ENCODE data around the gene TET3. TPM values are rescaled to one million over a fixed set of nuclear protein-coding genes. Genes with fewer than 3 reads are reported as not detected.
A peak's percentile ranks its signal among the peaks of the same experiment; 100 is the strongest.

TET3 gene
- total RNA-seq, 1 experiment from 2014 or later: 19.1 TPM

- no peaks in the 10 kb centered on the region for H3K27me3 ChIP-seq (ENCODE audit: insufficient read depth, low read depth)
- no peaks in the 10 kb centered on the region for H3K9me3 ChIP-seq (ENCODE audit: insufficient read depth, low read depth)
- H3K27ac ChIP-seq: no peak overlapping the region
- H3K79me2 ChIP-seq (ENCODE audit: low read depth): peaks cover 84% of the 10 kb centered on the region
- no peak overlapping the region for H3K4me2 ChIP-seq
- no peak for DNase-seq
- TF ChIP-seq CTCF (conservative IDR thresholded peaks at IDR 0.05): no peak
- TF ChIP-seq EZH2 (IDR thresholded peaks at IDR 0.05; ENCODE audit: low read depth): no peak
- H2AFZ ChIP-seq: no peak overlapping the region
- intact Hi-C loops (cut with micrococcal nuclease; ENCODE audit: unreplicated experiment): no loop called here
- H4K20me1 ChIP-seq (ENCODE audit: insufficient read depth): peaks cover 56% of the 10 kb centered on the region
- POLR2A ChIA-PET (ENCODE audit: unreplicated experiment): interaction anchor here (0.9 kb wide), 1 partner anchor 254 kb away, joined by 7 read pairs; no protein-coding TSS in a partner anchor
- H3K36me3 ChIP-seq (ENCODE audit: low read depth): no peaks in the 10 kb centered on the region
- no peak overlapping the region for H3K4me3 ChIP-seq
- H3F3A ChIP-seq (ENCODE audit: insufficient read depth, low read depth): peaks cover 6% of the 10 kb centered on the region; the same call in 1 of the 2 replicates
- CTCF ChIA-PET: no interaction called here
- BruUV-seq (replicated peaks): no TSS peak
- no peaks in the 10 kb centered on the region for H3K9me2 ChIP-seq (ENCODE audit: insufficient read depth)
- H3K4me1 ChIP-seq (replicated peaks; ENCODE audit: insufficient read depth): peaks cover 17% of the 10 kb centered on the region
These were observed 14.2 kb downstream of the TET3 start for GRCh38 chr2:73998933-73999332.

- Histone ChIP-seq H2AFZ (no peak overlapping the region), H3K79me2 (ENCODE audit: low read depth) (peaks cover 73% of the 10 kb centered on the region), H4K20me1 (ENCODE audit: insufficient read depth) (peaks cover 56% of the 10 kb centered on the region), H3K9me2 (ENCODE audit: insufficient read depth) (no peaks in the 10 kb centered on the region), H3K27ac (0 out of 2 replicates have a peak overlapping the region, but pooled peaks have one; percentile 13), H3K4me2 (peak overlapping the region; percentile 25; the same call in 1 of the 2 replicates), H3K4me3 (no peak overlapping the region), H3K36me3 (ENCODE audit: low read depth) (no peaks in the 10 kb centered on the region), H3F3A (ENCODE audit: insufficient read depth, low read depth) (peaks cover 6% of the 10 kb centered on the region; the same call in 1 of the 2 replicates), H3K27me3 (ENCODE audit: insufficient read depth, low read depth) (no peaks in the 10 kb centered on the region), H3K9me3 (ENCODE audit: insufficient read depth, low read depth) (no peaks in the 10 kb centered on the region), H3K4me1 (replicated peaks; ENCODE audit: insufficient read depth) (peaks cover 13% of the 10 kb centered on the region)
- TF ChIP-seq EZH2 (IDR thresholded peaks at IDR 0.05; ENCODE audit: low read depth) (no peak), CTCF (conservative IDR thresholded peaks at IDR 0.05) (no peak)
- intact Hi-C loops (cut with micrococcal nuclease; ENCODE audit: unreplicated experiment): no loop called here
- BruUV-seq (replicated peaks): no TSS peak
- CTCF ChIA-PET: no interaction called here
- DNase-seq: no peak
- POLR2A ChIA-PET (ENCODE audit: unreplicated experiment): no interaction called here
These were observed 15.3 kb downstream of the TET3 start for GRCh38 chr2:73999881-74000597.

- CTCF ChIA-PET: no interaction called here
- peaks cover 13% of the 10 kb centered on the region for H3K4me1 ChIP-seq (replicated peaks; ENCODE audit: insufficient read depth)
- no peak for DNase-seq
- H3K4me2 ChIP-seq: no peak overlapping the region; the same call in 1 of the 2 replicates
- peaks cover 51% of the 10 kb centered on the region for H4K20me1 ChIP-seq (ENCODE audit: insufficient read depth)
- H3K9me2 ChIP-seq (ENCODE audit: insufficient read depth): no peaks in the 10 kb centered on the region
- intact Hi-C loops (cut with micrococcal nuclease; ENCODE audit: unreplicated experiment): no loop called here
- H3K36me3 ChIP-seq (ENCODE audit: low read depth): no peaks in the 10 kb centered on the region
- no peak overlapping the region for H3K4me3 ChIP-seq
- BruUV-seq (replicated peaks): no TSS peak
- no peaks in the 10 kb centered on the region for H3K9me3 ChIP-seq (ENCODE audit: insufficient read depth, low read depth)
- H3K27me3 ChIP-seq (ENCODE audit: insufficient read depth, low read depth): no peaks in the 10 kb centered on the region
- H2AFZ ChIP-seq: no peak overlapping the region
- peaks cover 6% of the 10 kb centered on the region; the same call in 1 of the 2 replicates for H3F3A ChIP-seq (ENCODE audit: insufficient read depth, low read depth)
- TF ChIP-seq EZH2 (IDR thresholded peaks at IDR 0.05; ENCODE audit: low read depth) (no peak), CTCF (conservative IDR thresholded peaks at IDR 0.05) (no peak)
- peaks cover 67% of the 10 kb centered on the region for H3K79me2 ChIP-seq (ENCODE audit: low read depth)
- POLR2A ChIA-PET (ENCODE audit: unreplicated experiment): no interaction called here
- no peak overlapping the region for H3K27ac ChIP-seq
These were observed 16.0 kb downstream of the TET3 start for GRCh38 chr2:74000666-74001065.
